CD1c-positive myeloid dendritic cell (primary cell): ENCODE results near the gene NARS2.

Source experiments
- DNase-seq: peaks from one replicate; pipeline ENCODE4 v3.0.0-alpha.2; 2016; ENCODE audit errors: extremely low spot score

NARS2 gene

GRCh38 chr11:78414321-78415051 is 160.2 kb downstream of the NARS2 start:
- peak; percentile 45 for DNase-seq

GRCh38 chr11:78408619-78409018 is 166.0 kb downstream of the NARS2 start:
- DNase-seq = no peak

- no peak for DNase-seq
Observed at GRCh38 chr11:78406568-78407196, 168.0 kb downstream of the NARS2 start.

- DNase-seq = no peak
Observed at GRCh38 chr11:78405805-78406204, 168.9 kb downstream of the NARS2 start.

GRCh38 chr11:78403781-78404180 is 170.9 kb downstream of the NARS2 start:
- no peak for DNase-seq

GRCh38 chr11:78402847-78403246 is 171.8 kb downstream of the NARS2 start:
- DNase-seq = no peak

- DNase-seq = no peak
Observed at GRCh38 chr11:78400702-78401101, 174.0 kb downstream of the NARS2 start.

- no peak for DNase-seq
Observed at GRCh38 chr11:78400116-78400515, 174.5 kb downstream of the NARS2 start.

- DNase-seq = no peak
Observed at GRCh38 chr11:78399136-78399535, 175.5 kb downstream of the NARS2 start.

GRCh38 chr11:78398715-78399114 is 175.9 kb downstream of the NARS2 start:
- no peak for DNase-seq

- no peak for DNase-seq
Observed at GRCh38 chr11:78397398-78397797, 177.3 kb downstream of the NARS2 start.

- no peak for DNase-seq
Observed at GRCh38 chr11:78395597-78395996, 179.1 kb downstream of the NARS2 start.

GRCh38 chr11:78392854-78393253 is 181.8 kb downstream of the NARS2 start:
- DNase-seq = peak; percentile 37

- DNase-seq = no peak
Observed at GRCh38 chr11:78391424-78391823, 183.2 kb downstream of the NARS2 start.

- DNase-seq = peak; percentile 85
Observed at GRCh38 chr11:78390809-78391208, 183.9 kb downstream of the NARS2 start.

- no peak for DNase-seq
Observed at GRCh38 chr11:78386215-78386941, 188.3 kb downstream of the NARS2 start.
